ENCODE data around the gene BLOC1S6.

GRCh38 chr15:45654749-45655148, 67.6 kb downstream of the BLOC1S6 start:
- no peak for TF ChIP-seq SRSF4 (IDR thresholded peaks at IDR 0.05; ENCODE audit: low read depth, low read length, poor library complexity, severe bottlenecking)
- no peak for TF ChIP-seq PRDM15 (CRISPR knock-in tag; IDR thresholded peaks at IDR 0.05)
- no peak for TF ChIP-seq HOXA7 (CRISPR knock-in tag; IDR thresholded peaks at IDR 0.05)
- no peak for TF ChIP-seq ZNF224 (CRISPR knock-in tag; IDR thresholded peaks at IDR 0.05)
- TF ChIP-seq ZNF639 (CRISPR knock-in tag; conservative IDR thresholded peaks at IDR 0.05), result no peak
- no peak for TF ChIP-seq CTCF (CRISPR knock-in tag; IDR thresholded peaks at IDR 0.05)
- no peak for TF ChIP-seq RAD21 (CRISPR knock-in tag; IDR thresholded peaks at IDR 0.05)
- TF ChIP-seq POGZ (CRISPR knock-in tag; IDR thresholded peaks at IDR 0.05), result no peak
- no peak for TF ChIP-seq ATM (IDR thresholded peaks at IDR 0.05; ENCODE audit: borderline replicate concordance)
- no peak for TF ChIP-seq JUNB (CRISPR knock-in tag; IDR thresholded peaks at IDR 0.05; ENCODE audit: borderline replicate concordance)
- no peak for TF ChIP-seq ERF (CRISPR knock-in tag; IDR thresholded peaks at IDR 0.05)

All from HepG2 (cell line).